Stimulated activated CD4-positive, alpha-beta T cell treated with anti-CD3 and anti-CD28 coated beads, Interleukin-4, amount 100 ng/mL, for 4 hours (primary cell): ENCODE measurements around the gene GRIN2B.

Source experiments
- DNase-seq, 2 experiments: peaks; one replicate each; pipeline ENCODE4 v3.0.0-alpha.2; 2020

The GRIN2B gene

GRCh38 chr12:13981296-13981962 is at the start of gene GRIN2B:
TSS of gene GRIN2B (minus strand) at chr12:13981602. CDS start at chr12:13866208, 115,394 bp downstream.
- no peak for DNase-seq

DNA sequence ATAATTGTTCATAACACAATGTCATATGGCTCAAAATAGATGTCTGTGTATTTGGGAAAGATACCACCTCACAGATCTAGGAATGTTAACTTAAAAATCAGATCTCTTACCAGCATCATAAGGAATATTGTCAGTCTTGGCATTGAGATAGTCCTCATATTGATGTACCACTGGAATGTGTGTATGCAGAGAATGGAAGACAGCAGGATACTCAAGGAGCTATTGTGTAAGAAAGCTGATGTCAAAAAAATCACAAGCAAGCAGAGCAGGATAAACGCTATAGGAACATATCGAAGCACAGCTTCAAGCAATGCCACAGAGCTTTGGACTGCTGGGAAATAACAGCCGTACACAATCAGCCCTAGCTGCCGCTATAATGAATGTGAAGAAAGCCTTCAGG is 45.1 kb upstream of the GRIN2B start:
- DNase-seq, result no peak

DNA sequence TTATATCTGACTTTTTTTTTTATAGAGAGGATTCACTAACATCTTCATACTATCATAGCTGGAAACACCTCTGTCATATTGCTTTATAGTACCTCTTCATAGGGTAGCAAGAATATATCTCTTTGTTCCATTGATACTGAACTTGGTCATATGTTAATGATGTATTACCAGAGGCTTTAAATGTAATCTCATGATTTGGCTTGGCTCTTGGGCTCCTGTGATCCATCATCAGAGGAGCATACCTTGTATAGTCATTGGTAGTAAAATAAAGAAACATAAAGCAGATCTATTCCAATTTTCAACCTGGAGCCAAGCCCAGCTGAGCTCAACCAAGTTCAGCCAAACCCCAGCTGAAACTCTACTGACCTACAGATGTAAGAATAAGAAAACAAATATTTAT is 43.2 kb upstream of the GRIN2B start:
- DNase-seq, result no peak

GRCh38 chr12:14018080-14018479 is 36.7 kb upstream of the GRIN2B start:
- no peak for DNase-seq

GRCh38 chr12:14010989-14011388 is 29.6 kb upstream of the GRIN2B start:
- no peak for DNase-seq

DNA sequence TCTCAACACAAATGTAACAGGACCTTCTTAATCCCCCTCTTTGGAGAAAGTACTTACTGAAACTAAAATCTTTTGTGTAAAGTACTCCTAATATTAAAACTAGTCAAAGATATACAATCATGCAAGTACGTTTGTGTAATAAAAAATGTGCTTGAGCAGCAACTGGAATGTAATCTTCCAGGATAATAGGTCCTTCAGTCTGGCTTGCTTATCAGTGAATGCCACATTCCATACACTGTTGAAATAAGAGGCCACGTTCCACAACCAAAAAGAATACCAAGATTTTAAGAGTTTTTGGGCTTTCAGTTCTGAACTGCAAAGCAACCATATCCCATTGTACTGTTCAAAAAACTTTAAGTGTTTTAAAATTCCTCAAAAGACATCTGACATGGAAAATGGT is 26.2 kb upstream of the GRIN2B start:
- no peak for DNase-seq

- DNase-seq, result no peak
Measured at GRCh38 chr12:13992585-13992984, 11.2 kb upstream of the GRIN2B start.

DNA sequence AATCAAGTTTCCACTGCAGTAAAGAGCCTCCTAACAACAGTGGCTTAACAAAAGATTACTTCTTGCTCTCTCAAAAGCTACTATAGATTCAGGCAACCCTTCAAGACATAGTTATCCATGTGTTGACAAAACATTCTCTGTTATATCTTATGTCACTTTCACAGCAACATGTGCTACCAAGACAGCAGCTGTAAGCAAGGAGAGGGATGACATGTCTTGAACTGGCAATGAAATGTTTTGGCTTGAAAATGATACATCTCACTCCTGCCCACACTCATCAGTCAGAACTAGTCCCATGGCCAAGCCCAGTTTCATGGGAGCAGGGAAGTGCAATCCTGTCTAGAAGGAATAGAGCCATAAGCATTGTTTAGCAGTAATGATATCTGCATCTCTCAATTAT is 10.7 kb upstream of the GRIN2B start:
- DNase-seq, result no peak

DNA sequence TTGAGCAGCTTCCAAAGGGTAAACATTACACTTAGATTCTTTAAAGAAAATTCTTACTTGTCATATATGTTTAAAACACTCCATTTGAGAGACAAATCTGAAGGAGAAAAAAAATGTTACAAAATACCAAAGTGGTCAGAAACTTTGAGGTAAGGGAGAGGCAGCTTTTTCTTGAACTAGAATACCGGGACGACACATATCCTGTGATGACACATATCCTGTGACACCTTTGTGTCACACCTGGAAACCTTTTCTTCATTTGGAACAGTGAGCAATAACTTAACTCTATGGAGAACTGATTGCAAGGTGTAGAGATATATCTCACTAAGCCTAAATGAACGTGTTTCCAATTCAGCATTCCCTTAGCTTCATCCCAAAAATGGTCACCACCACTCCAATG is 4.6 kb upstream of the GRIN2B start:
- DNase-seq, result no peak

DNA sequence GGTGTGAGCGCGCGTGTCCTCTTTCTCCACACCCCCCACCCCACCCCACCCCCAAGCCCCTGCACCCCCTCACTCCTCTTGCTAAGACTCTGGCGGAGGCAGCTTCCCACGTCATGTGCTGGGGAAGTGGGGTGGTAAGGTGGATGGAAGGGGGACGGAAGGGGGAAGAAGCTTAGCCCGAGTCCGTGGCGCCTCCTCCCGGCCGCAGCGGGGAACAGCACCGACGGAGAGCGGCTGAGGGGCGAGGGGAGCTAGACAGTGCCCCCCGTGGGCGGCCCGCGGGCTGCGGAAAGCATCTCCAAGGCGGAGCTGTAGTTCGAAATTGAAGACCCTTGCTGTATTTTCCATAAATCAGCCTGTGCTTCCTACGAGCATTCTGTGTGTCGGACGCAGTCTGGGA is 588 bp upstream of the GRIN2B start:
- DNase-seq, result no peak

DNA sequence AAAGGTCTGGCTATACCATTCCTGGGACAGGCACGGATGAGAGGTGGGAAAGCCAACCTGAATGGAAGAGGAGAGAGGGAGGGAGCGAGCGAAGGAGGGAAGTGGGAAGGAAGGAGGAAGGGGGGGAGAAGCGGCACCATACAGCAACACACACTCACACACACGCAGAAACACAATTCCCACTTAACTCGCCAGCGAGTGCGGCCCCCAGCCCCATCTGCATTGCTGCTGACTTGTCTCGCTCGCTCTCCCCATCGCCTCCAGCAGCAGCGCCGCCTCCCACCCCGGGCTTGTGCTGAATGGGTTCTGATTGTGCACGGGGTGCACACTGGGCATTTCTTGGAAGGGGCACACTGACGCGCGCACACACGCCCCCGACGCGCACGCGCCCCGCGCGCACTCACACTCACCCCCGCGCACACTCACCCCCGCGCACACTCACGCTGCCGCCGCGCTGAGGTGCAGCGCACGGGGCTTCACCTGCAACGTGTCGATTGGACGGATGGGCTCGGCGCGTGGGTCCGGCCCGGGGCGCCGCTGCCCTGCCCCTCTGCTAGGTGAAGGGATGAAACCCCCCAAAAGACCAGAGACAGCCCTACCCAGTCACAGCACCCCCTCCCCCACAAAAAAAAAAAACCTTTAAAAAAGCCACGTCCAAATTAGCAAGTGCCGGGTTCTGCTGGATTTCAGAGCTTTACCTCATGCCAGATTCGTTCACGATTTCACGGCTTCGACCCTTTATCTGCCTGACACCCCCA is 685 bp downstream of the GRIN2B start:
- DNase-seq, result no peak

- no peak for DNase-seq
Measured at GRCh38 chr12:13979772-13980378, 1.5 kb downstream of the GRIN2B start.

GRCh38 chr12:13978876-13979275 is 2.5 kb downstream of the GRIN2B start:
- no peak for DNase-seq

- no peak for DNase-seq
Measured at GRCh38 chr12:13976880-13977279, 4.5 kb downstream of the GRIN2B start.

GRCh38 chr12:13976028-13976584 is 5.3 kb downstream of the GRIN2B start:
- DNase-seq, result no peak

GRCh38 chr12:13973996-13974395 is 7.4 kb downstream of the GRIN2B start:
- no peak for DNase-seq

DNA sequence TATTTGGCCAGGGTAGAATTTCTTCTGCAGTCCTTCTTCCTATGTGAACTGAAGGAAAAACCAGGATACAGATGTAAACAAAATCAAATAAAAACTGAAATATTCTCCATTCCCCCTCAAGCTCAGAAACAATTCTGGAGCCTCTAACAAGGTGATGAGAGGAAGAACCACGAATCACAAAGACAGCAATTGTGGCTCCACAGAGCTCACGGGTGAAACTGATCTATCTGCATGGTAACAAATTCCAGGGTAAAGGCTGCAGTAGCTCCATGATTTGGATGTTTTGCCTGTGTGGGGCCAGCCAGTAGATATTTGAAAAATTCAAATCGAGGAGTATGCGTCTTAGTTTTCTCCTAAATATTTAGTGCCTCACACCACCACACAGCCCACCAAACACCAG is 10.6 kb downstream of the GRIN2B start:
- DNase-seq, result no peak

DNA sequence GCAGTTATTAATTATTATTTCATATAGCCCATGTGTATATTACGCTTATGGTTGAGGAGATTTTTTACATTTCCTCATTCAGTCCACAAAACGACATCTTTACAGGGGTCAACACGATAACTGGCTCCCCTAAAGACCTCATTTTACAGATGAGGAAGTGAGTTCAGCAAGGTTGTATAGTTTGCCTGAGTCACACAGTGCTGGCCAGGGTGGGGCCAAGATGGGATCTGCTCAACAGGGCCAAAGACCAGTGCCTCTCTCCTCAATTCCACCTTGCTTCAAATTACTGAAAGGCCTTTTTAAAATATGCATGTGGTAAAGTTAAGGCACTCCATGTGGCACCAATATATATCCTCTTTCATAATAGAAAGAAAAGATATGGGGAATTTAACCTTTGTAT is 13.1 kb downstream of the GRIN2B start:
- no peak for DNase-seq

GRCh38 chr12:13964666-13965065 is 16.7 kb downstream of the GRIN2B start:
- no peak for DNase-seq

DNA sequence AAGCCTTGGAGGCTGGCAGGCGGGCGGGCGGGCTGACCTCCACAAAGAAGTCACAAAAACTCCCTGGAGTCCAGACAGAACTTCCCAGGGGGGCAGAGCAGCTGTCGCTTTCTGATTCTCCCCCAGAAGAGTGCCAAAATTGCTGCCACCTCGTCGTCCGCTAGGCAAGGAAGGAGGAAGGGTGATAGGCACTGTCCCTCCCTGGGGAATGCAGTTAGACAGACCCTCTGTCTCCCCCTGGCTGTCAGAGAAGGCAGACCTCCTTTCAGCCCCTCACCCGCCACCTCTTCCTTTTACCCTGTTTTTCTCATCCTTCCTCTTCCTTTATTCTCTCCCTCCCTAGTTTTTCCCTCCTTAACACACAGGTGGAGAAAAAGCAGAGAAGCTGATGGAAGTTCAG is 18.7 kb downstream of the GRIN2B start:
- no peak for DNase-seq

DNA sequence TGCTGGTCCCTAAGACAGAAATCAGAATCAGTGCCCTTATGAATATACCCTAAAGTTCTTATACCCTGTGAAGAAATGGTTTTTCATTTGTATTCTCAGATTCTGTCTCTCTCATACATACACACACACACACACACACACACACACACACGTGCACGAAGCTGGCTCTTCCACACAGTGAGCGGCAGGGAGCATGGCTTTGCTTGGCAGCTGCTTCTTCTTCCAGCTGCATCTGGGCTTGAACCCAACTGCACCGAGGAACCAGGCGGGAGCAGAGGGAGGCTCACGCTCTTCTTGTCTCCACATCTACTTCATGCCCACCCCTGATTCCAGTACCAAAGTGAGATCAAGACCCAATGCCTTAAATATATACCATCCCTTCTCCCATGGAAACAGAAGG is 19.4 kb downstream of the GRIN2B start:
- no peak for DNase-seq

- DNase-seq, result no peak
Measured at GRCh38 chr12:13959131-13959723, 22.2 kb downstream of the GRIN2B start.

GRCh38 chr12:13957576-13957975 is 23.8 kb downstream of the GRIN2B start:
- no peak for DNase-seq
